ENCODE measurements around the gene IGF1R.

DNA sequence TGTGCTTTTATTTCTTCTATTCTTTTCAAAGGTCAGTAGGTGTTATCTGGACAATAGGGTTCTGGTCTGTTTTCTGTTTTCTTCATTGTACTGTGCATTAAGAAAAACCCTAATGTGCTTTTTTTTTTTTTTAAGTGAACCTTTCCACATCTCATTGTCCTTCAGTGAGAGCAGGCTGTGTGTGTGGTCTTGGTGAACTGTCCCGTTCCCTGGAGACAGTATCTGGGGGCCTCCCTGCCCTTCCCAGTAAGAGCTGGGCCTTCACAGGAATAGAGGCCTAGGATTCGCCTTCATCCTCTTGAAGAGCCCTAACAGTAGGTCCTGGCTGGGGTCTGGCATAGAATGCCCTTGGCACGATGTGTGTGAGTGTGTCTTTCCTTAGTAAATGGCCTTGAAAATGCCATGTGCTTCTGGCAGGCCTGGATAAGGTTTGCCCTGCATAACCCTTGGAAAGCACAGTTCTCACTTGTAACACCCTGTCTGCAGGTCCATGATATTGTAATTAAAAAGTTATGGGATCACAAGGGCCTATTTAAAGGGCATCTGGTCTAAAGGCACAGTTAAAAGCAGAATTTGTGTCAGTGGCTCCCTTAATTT, 81.2 kb downstream of the IGF1R start:
- TF ChIP-seq, protein P1, sequence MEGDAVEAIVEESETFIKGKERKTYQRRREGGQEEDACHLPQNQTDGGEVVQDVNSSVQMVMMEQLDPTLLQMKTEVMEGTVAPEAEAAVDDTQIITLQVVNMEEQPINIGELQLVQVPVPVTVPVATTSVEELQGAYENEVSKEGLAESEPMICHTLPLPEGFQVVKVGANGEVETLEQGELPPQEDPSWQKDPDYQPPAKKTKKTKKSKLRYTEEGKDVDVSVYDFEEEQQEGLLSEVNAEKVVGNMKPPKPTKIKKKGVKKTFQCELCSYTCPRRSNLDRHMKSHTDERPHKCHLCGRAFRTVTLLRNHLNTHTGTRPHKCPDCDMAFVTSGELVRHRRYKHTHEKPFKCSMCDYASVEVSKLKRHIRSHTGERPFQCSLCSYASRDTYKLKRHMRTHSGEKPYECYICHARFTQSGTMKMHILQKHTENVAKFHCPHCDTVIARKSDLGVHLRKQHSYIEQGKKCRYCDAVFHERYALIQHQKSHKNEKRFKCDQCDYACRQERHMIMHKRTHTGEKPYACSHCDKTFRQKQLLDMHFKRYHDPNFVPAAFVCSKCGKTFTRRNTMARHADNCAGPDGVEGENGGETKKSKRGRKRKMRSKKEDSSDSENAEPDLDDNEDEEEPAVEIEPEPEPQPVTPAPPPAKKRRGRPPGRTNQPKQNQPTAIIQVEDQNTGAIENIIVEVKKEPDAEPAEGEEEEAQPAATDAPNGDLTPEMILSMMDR (IDR thresholded peaks at IDR 0.05 in 2 of 3, conservative IDR thresholded peaks at IDR 0.05 in 1 of 3; ENCODE audit: borderline replicate concordance in 1 of 3, insufficient read depth in 1 of 3, low read depth in 2 of 3, low read length in 2 of 3) = no peak
- no peak for TF ChIP-seq POLR2A (IDR thresholded peaks at IDR 0.05; ENCODE audit: borderline replicate concordance, extremely low read depth, insufficient read depth, insufficient read length)
- no peak for TF ChIP-seq TCF7L2 (IDR thresholded peaks at IDR 0.05; ENCODE audit: borderline replicate concordance, extremely low read depth, insufficient read depth, insufficient read length)
- TF ChIP-seq POLR2AphosphoS5 (IDR thresholded peaks at IDR 0.05; ENCODE audit: low read depth, low read length) = no peak
- TF ChIP-seq SIN3A (IDR thresholded peaks at IDR 0.05; ENCODE audit: low read depth) = no peak
- no peak for TF ChIP-seq ZNF274 (IDR thresholded peaks at IDR 0.05; ENCODE audit: low read depth, low read length)
- no peak for TF ChIP-seq MAX (IDR thresholded peaks at IDR 0.05)
- no peak for TF ChIP-seq EZH2phosphoT487 (IDR thresholded peaks at IDR 0.05; ENCODE audit: borderline replicate concordance)
- TF ChIP-seq EZH2 (IDR thresholded peaks at IDR 0.05) = no peak
- TF ChIP-seq, protein P2, sequence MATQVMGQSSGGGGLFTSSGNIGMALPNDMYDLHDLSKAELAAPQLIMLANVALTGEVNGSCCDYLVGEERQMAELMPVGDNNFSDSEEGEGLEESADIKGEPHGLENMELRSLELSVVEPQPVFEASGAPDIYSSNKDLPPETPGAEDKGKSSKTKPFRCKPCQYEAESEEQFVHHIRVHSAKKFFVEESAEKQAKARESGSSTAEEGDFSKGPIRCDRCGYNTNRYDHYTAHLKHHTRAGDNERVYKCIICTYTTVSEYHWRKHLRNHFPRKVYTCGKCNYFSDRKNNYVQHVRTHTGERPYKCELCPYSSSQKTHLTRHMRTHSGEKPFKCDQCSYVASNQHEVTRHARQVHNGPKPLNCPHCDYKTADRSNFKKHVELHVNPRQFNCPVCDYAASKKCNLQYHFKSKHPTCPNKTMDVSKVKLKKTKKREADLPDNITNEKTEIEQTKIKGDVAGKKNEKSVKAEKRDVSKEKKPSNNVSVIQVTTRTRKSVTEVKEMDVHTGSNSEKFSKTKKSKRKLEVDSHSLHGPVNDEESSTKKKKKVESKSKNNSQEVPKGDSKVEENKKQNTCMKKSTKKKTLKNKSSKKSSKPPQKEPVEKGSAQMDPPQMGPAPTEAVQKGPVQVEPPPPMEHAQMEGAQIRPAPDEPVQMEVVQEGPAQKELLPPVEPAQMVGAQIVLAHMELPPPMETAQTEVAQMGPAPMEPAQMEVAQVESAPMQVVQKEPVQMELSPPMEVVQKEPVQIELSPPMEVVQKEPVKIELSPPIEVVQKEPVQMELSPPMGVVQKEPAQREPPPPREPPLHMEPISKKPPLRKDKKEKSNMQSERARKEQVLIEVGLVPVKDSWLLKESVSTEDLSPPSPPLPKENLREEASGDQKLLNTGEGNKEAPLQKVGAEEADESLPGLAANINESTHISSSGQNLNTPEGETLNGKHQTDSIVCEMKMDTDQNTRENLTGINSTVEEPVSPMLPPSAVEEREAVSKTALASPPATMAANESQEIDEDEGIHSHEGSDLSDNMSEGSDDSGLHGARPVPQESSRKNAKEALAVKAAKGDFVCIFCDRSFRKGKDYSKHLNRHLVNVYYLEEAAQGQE (IDR thresholded peaks at IDR 0.05; ENCODE audit: low read depth) = no peak
- no peak for TF ChIP-seq YY1 (IDR thresholded peaks at IDR 0.05; ENCODE audit: extremely low read depth, insufficient replicate concordance, low read depth, low read length)
- TF ChIP-seq CEBPB (IDR thresholded peaks at IDR 0.05; ENCODE audit: low read depth) = no peak
- TF ChIP-seq SP1 (IDR thresholded peaks at IDR 0.05; ENCODE audit: low read depth) = no peak
- TF ChIP-seq ZBTB33 (IDR thresholded peaks at IDR 0.05; ENCODE audit: extremely low read depth, insufficient replicate concordance, low read length) = no peak
